ENCODE measurements around the gene SH3TC1. TPM values are rescaled to one million over a fixed set of nuclear protein-coding genes. Genes with fewer than 3 reads are reported as not detected.
A peak's percentile ranks its signal among the peaks of the same experiment; 100 is the strongest.

The SH3TC1 gene
- total RNA-seq, 2 experiments from 2014 or later: 11.1 to 18.3 TPM

DNA sequence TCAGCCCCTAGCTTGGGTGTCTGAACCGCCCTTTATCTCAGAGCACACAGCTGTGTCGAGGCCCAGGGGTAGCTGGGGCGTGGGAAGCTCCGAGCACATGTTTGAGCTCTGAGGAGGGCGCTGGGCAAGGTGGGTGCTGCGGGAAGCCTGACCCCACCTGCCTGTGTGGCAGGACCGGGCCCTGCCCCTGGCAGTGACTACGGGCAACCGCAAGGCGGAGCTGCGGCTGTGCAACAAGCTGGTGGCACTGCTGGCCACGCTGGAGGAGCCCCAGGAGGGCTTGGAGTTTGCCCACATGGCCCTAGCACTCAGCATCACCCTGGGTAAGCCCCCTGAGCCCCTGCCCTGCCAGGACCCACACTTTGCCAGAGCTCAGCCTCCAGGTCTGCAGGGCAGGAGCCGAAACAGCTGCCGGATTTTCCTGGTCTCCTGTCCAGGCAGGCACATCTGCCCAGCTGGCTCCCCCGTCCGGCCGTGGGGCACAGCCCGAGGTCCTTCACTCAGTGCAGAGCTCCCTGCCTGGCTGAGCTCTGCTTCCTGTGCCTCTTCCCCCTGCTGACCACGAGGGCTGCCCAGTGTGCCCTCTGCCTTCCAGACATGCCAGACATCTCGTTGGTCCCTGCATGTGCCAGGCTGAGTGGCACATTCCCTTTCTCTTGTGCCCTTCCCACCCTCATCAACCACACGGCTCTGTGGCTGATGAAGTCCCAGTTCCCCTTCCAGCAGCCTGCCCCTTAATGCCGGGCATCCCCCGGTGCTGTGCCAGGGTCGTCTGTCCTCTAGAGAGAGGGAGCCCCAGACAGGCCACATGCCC lies 37.2 kb downstream of the SH3TC1 start:
- Mint-ChIP-seq H3K27me3 (no peaks in the 10 kb centered on the region), H3K4me3 (no peak overlapping the region), H3K27ac (no peak overlapping the region), H3K36me3 (ENCODE audit: low read depth) (peaks cover 7% of the 10 kb centered on the region), H3K9me3 (ENCODE audit: low read depth) (no peaks in the 10 kb centered on the region), H3K4me1 (no peaks in the 10 kb centered on the region)
- intact Hi-C loops (cut with DNase I, micrococcal nuclease): no loop called here
- ATAC-seq (no peak), DNase-seq (no peak)
- ChIA-PET CTCF (no interaction called here), POLR2A (no interaction called here)

GRCh38 chr4:8236920-8237195 lies 37.8 kb downstream of the SH3TC1 start:
- no peak overlapping the region for H3K27ac Mint-ChIP-seq
- intact Hi-C loops (cut with DNase I, micrococcal nuclease): no loop called here
- peaks cover 7% of the 10 kb centered on the region for H3K36me3 Mint-ChIP-seq (ENCODE audit: low read depth)
- H3K27me3 Mint-ChIP-seq: no peaks in the 10 kb centered on the region
- no peaks in the 10 kb centered on the region for H3K9me3 Mint-ChIP-seq (ENCODE audit: low read depth)
- H3K4me1 Mint-ChIP-seq: peaks cover under 1% of the 10 kb centered on the region
- ChIA-PET CTCF (no interaction called here), POLR2A (no interaction called here)
- ATAC-seq (no peak), DNase-seq (no peak)
- H3K4me3 Mint-ChIP-seq: no peak overlapping the region

DNA sequence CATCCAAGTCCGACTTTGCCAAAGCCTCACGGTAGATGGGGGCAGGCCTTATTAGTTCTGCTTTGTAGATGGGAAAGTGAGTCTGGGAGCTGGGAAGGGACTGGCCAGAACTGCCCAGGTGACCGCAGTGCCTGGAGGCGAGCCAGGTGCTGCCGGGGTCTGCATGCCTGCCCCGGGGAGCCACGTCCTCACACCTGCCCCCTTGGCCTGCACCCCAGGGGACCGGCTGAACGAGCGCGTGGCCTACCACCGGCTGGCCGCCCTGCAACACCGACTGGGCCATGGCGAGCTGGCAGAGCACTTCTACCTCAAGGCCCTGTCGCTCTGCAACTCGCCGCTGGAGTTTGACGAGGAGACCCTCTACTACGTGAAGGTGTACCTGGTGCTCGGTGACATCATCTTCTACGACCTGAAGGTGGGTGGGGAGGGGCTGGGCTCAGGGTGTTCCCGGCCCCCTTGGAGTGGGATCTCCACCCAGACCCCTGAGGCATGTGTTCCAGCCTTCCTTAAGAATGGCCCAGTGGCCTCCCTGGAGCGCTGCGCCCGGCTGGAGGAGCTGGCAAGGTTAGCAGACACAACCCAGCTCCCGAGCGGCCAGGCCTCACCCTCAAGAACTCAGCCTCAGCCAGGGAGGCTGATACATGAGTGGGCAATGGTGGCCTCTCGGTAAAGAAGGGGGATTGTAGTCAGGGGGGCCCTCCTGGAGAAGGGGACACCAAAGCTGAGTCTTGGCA lies 38.3 kb downstream of the SH3TC1 start:
- CTCF ChIA-PET: no interaction called here
- intact Hi-C loops (cut with DNase I, micrococcal nuclease): no loop called here
- H3K36me3 Mint-ChIP-seq (ENCODE audit: low read depth): peaks cover 4% of the 10 kb centered on the region
- peaks cover 3% of the 10 kb centered on the region for H3K4me1 Mint-ChIP-seq
- H3K4me3 Mint-ChIP-seq: no peak overlapping the region
- H3K27ac Mint-ChIP-seq: no peak overlapping the region
- no peak for ATAC-seq
- no peaks in the 10 kb centered on the region for H3K9me3 Mint-ChIP-seq (ENCODE audit: low read depth)
- no peak for DNase-seq
- POLR2A ChIA-PET: no interaction called here
- no peaks in the 10 kb centered on the region for H3K27me3 Mint-ChIP-seq

GRCh38 chr4:8238036-8238511 lies 39.0 kb downstream of the SH3TC1 start:
- intact Hi-C loops (cut with DNase I, micrococcal nuclease): loop anchor here in 1 of 2 experiments (2.0 kb wide), 1 partner anchor 61 kb away; no protein-coding TSS in a partner anchor
- Mint-ChIP-seq H3K36me3 (ENCODE audit: low read depth) (peaks cover 4% of the 10 kb centered on the region), H3K27ac (no peak overlapping the region), H3K9me3 (ENCODE audit: low read depth) (no peaks in the 10 kb centered on the region), H3K4me1 (peaks cover 3% of the 10 kb centered on the region), H3K27me3 (no peaks in the 10 kb centered on the region), H3K4me3 (no peak overlapping the region)
- no peak for ATAC-seq
- DNase-seq: peak; percentile 30
- ChIA-PET CTCF (no interaction called here), POLR2A (no interaction called here)

DNA sequence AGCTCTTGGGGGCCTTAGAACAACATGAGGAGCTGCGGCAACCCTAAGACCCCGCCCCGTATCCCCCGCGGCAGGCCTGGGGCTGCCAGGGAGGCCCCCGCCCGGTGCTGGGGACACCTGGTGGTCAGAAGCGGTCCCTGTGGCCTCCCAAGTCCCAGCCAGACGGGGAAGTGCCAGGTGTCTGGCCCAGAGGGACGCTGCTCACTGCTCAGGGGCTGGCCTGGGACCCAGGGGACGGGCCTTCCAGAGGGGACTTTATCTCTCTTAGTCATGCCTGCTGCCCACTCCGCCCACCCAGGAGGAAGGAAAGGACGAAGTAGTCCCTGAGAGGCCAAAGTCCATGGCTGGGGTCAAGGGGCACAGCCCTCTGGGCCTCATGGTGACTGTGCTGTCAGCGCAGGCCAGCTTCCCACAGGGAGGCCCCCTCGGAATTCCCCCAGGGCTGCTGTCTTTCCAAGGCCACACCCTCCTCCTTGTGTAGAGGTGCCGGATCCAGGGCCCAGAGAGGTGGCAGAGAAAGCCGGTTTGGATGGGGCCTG lies 39.5 kb downstream of the SH3TC1 start:
- Mint-ChIP-seq H3K36me3 (ENCODE audit: low read depth) (peaks cover 4% of the 10 kb centered on the region), H3K4me1 (peaks cover 3% of the 10 kb centered on the region), H3K27me3 (no peaks in the 10 kb centered on the region), H3K4me3 (no peak overlapping the region), H3K9me3 (ENCODE audit: low read depth) (no peaks in the 10 kb centered on the region), H3K27ac (no peak overlapping the region)
- DNase-seq: no peak
- ATAC-seq: no peak
- ChIA-PET CTCF (no interaction called here), POLR2A (no interaction called here)
- intact Hi-C loops (cut with DNase I, micrococcal nuclease): loop anchor here in 1 of 2 experiments (2.0 kb wide), 1 partner anchor 62 kb away; no protein-coding TSS in a partner anchor

DNA sequence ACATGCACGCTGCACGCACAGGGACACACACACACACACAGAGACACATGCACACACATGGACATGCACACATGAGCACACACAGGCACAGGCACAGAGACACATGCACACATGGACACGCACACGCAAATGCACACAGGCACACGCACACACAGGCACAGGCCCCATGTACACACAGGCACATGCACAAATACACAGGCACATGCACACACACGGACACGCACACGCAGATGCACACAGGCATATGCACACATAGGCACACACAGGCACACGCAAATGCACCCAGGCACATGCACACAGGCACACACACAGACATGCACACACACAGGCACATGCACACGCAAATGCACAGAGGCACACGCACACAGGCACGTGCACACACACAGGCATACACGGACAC lies 40.1 kb downstream of the SH3TC1 start:
- no peak for DNase-seq
- no peak overlapping the region for H3K4me3 Mint-ChIP-seq
- no peaks in the 10 kb centered on the region for H3K27me3 Mint-ChIP-seq
- ChIA-PET POLR2A (no interaction called here), CTCF (no interaction called here)
- intact Hi-C loops (cut with DNase I, micrococcal nuclease): loop anchor here in 1 of 2 experiments (2.0 kb wide), 1 partner anchor 62 kb away; no protein-coding TSS in a partner anchor
- peaks cover 3% of the 10 kb centered on the region for H3K4me1 Mint-ChIP-seq
- H3K9me3 Mint-ChIP-seq (ENCODE audit: low read depth): no peaks in the 10 kb centered on the region
- peaks cover 4% of the 10 kb centered on the region for H3K36me3 Mint-ChIP-seq (ENCODE audit: low read depth)
- no peak for ATAC-seq
- no peak overlapping the region for H3K27ac Mint-ChIP-seq

- no peak overlapping the region for H3K27ac Mint-ChIP-seq
- H3K36me3 Mint-ChIP-seq (ENCODE audit: low read depth): peaks cover 4% of the 10 kb centered on the region
- ChIA-PET POLR2A (no interaction called here), CTCF (no interaction called here)
- H3K9me3 Mint-ChIP-seq (ENCODE audit: low read depth): no peaks in the 10 kb centered on the region
- no peak overlapping the region for H3K4me3 Mint-ChIP-seq
- H3K27me3 Mint-ChIP-seq: no peaks in the 10 kb centered on the region
- no peak for DNase-seq
- peaks cover 3% of the 10 kb centered on the region for H3K4me1 Mint-ChIP-seq
- intact Hi-C loops (cut with DNase I, micrococcal nuclease): loop anchor here in 1 of 2 experiments (2.0 to 5.0 kb wide), 2 partner anchors 63 to 353 kb away; partner anchors contain the start of gene CPZ
- ATAC-seq: no peak
Observed at GRCh38 chr4:8239661-8240060, 40.6 kb downstream of the SH3TC1 start.

DNA sequence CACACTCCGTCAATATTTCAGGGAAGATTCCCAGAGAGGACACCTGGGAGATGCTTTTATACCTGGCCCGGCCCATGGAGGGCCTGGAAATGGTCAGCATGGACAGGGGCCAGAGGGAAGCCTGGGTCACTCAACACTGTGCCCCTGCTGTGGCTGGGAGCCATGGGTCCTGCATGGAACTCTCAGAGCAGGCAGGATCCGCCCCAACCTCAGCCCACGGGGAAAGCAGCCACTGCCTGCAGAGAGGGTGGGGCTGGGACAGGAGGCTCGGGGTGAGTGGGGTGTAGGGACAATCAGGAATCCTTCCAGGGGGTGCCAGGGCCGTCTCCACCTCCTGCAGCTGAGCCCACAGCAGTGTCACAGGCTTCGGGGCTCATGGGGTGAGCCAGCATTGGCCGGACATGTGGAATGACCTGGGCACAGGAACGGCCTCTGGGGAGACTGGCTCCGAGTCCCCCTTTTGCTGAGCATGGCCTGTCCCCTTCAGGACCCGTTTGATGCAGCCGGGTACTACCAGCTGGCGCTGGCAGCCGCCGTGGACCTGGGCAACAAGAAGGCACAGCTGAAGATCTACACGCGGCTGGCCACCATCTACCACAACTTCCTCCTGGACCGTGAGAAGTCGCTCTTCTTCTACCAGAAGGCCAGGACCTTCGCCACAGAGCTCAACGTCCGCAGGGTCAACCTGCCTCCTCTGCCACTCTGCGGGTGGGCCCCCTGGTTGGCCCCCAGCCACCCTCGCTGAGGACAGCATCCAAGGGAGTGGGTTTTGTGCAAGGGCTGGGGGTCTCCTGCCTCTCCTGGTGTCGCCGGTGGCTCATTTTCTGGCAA lies 41.3 kb downstream of the SH3TC1 start:
- intact Hi-C loops (cut with DNase I, micrococcal nuclease): loop anchor here in 1 of 2 experiments (5.0 kb wide), 1 partner anchor 352 kb away; the partner anchor contains the start of gene CPZ
- Mint-ChIP-seq H3K27me3 (no peaks in the 10 kb centered on the region), H3K4me1 (peaks cover 3% of the 10 kb centered on the region), H3K9me3 (ENCODE audit: low read depth) (no peaks in the 10 kb centered on the region), H3K27ac (no peak overlapping the region), H3K36me3 (ENCODE audit: low read depth) (peaks cover 4% of the 10 kb centered on the region), H3K4me3 (no peak overlapping the region)
- POLR2A ChIA-PET: no interaction called here
- CTCF ChIA-PET: interaction anchor here (0.6 to 1.0 kb wide), 3 partner anchors 64 to 211 kb away, joined by 3 to 4 read pairs (median 3); no protein-coding TSS in a partner anchor
- ATAC-seq: no peak
- DNase-seq: no peak

DNA sequence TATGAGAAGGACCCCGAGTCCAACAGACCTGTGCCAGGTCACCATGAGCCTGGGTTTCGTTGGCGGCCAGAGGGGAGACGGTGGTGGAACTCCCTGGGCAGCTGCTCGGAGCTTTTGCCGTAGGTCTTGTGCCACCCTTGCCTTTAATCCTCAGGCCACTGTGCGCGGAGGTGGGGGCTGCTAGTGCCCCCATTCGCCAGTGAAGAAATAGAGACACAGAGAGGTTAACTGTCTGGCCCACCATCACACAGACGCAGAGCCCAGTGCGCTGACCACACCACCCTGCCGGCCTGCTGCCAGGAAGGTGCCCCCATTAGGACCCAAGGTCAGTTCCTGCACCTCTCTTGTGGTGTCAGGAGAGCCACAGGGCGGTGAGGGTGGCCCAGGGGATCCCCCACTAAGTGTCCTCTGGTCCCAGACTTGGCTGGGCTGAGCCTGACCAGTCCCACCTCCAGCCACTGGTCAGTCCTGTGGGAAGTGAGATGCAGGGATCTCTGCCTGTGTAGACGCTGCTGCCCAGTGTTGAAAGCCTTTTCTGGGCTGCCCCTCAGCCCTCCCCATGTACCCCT lies 42.2 kb downstream of the SH3TC1 start:
- peaks cover 4% of the 10 kb centered on the region for H3K36me3 Mint-ChIP-seq (ENCODE audit: low read depth)

DNA sequence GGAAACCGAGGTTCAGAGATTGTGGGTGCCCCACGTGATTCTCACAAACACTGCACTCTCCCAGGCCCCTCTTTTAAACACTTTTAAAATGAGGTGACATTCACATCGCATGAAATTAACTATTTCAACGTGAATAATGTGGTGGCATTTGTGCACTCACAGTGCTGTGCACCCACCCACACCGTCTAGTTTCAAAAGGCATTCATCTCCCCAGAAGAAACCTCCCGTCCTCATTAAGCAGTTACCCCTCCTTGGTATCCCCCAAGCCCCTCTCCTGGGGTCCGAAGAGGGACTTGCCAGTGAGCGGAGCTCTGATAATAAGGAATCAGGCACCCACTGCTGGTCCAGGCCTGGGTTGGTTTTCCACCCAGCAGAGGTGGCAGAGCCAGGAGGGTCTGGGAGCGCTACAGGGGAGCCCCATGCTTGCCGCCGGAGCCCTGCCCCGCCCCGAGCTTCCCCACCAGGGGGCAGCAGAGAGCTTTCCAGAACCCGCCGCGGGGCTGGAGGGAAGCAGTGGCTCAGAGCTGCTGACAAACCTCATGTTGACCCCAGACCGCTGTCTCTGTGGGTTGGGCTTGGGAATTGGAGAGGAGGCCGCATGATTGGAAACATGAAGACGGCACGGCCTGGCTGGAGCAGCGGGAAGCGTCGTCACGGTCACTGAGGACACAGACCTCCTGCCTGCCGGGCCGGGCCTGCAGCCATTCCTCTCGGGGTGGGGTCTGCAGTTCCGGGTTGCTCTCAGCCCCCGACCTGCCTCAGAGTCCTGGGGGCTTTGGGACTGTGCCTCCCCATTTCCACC lies 43.0 kb downstream of the SH3TC1 start:
- CTCF ChIA-PET: interaction anchor here (0.6 to 2.1 kb wide), 15 partner anchors 10 to 317 kb away, joined by 3 to 16 read pairs (median 4); partner anchors contain the start of gene HTRA3
- intact Hi-C loops (cut with DNase I, micrococcal nuclease): loop anchor here (1.0 to 5.0 kb wide), 6 partner anchors 65 to 677 kb away; partner anchors contain the start of gene CPZ (in 1 of the 2)
- Mint-ChIP-seq H3K9me3 (ENCODE audit: low read depth) (no peaks in the 10 kb centered on the region), H3K27me3 (no peaks in the 10 kb centered on the region), H3K27ac (no peak overlapping the region), H3K4me3 (no peak overlapping the region), H3K4me1 (peaks cover 3% of the 10 kb centered on the region), H3K36me3 (ENCODE audit: low read depth) (peaks cover 4% of the 10 kb centered on the region)
- POLR2A ChIA-PET: no interaction called here
- DNase-seq (peak; percentile 90), ATAC-seq (peak; percentile 93)

More for the DNA sequence above, 42.2 kb downstream of the SH3TC1 start:
- CTCF ChIA-PET: interaction anchor here (0.7 to 2.1 kb wide), 6 partner anchors 12 to 161 kb away, joined by 3 to 16 read pairs (median 4); no protein-coding TSS in a partner anchor
- ATAC-seq (no peak), DNase-seq (no peak)
- Mint-ChIP-seq H3K4me3 (no peak overlapping the region), H3K4me1 (peaks cover 3% of the 10 kb centered on the region), H3K9me3 (ENCODE audit: low read depth) (no peaks in the 10 kb centered on the region), H3K27me3 (no peaks in the 10 kb centered on the region), H3K27ac (no peak overlapping the region)
- POLR2A ChIA-PET: no interaction called here
- intact Hi-C loops (cut with DNase I, micrococcal nuclease): loop anchor here in 1 of 2 experiments (5.0 kb wide), 1 partner anchor 351 kb away; the partner anchor contains the start of gene CPZ
